CD4-positive, alpha-beta T cell treated with Interleukin-6 for 4 hours (primary cell): ENCODE results near the gene MRPS10.
"Not testable (repeated sequence)": the region's sequence is repeated elsewhere in the genome, so short reads cannot be mapped to it uniquely, and the experiment has no call there.

Experiments used
- DNase-seq: peaks from one replicate; pipeline ENCODE4 v3.0.0-alpha.2; 2020; ENCODE audit warnings: mixed read lengths

Gene MRPS10

DNA sequence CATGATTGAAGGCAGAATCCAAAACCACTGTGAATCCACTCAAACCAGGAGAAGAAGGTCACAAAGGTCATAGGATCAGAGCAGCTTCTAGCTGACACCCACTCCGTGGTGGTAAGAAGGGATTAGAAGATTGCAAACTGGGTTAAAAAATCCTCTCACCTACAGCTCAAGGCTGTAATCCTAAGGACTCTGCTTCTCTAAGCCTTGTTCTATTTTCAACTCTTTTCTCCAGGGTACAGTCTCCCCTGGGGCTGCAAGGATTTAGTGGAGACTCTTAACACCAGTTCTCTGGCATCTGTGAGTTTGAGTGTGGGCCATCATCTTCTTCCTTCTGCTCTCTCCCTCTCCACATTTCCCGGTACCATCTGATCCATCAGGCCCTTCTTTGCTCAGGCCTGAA, 44.6 kb downstream of the MRPS10 start, which contains the start of gene GUCA1A:
TSS of gene GUCA1A (plus strand) at position 264 of the 400 bp plus-strand sequence. CDS start 250 bp downstream, outside the sequence.
- no peak for DNase-seq

DNA sequence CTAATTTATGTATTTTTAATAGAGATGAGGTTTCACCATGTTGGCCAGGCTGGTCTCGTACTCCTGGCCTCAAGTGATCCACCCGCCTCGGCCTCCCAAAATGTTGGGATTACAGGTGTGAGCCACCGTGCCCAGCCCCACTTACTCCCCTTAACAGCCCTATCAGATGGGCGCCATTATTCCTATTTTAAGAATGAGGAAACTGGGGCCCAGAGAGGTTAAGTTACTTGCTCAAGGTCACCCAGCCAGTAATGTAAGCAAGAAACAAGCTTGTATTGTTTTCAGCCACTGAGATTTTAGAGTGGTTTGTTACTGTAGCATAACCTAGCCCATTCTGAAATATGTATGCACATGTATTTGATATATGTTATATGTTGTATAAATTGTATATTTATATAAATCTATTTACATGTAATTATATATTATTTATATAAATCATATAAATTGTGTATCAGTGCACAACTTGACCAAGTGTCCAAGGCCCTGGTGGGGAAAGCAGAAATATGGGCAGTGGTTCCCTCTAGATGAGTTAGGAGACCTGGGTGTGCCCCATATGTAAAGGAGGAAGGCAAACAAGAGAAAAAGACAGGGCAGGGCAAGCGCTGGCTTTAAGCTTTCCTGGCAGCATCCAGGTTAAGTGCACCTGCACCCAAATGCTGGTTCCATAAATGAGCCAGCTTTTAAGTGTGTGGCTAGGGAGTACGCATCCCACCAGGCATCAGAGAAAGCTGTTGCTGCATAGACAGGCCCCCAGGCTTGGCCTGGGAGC, 45.7 kb downstream of the MRPS10 start:
- DNase-seq = no peak

DNA sequence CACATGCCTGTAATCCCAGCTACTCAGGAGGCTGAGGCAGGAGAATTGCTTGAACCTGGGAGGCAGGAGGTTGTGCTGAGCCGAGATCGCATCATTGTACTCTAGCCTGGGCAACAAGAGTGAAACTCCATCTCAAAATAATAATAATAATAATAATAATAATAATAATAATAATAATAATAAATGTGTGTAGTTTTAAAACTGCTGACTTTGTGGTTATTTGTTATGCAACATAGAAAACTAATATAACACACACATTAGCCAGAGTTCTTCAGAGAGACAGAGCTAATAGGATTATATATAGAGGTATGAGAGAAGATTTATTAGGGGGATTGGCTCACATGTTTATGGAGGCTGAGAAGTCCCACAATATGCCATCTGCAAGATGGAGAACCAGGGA, 47.9 kb downstream of the MRPS10 start:
- DNase-seq = not testable (repeated sequence)

DNA sequence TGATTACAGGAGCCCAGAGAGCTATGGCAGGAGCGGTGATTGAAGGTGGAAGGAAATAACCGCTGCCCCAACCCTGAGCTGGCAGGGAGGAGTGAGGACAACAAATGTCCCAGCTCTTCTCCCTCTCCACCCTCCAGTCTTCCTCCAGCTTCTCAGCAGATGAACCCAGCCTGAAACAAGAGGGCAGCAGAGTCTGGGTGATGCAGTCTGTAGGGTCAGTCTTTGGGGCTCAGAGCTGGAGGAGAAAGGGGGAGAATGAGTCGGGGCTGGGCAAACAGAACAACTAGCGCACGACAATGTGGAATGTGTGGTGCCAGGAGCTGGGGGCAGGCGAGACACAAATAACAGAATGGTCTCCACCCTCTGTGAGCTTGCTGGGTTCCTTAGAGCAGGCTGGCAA, 49.0 kb downstream of the MRPS10 start:
- DNase-seq = no peak

DNA sequence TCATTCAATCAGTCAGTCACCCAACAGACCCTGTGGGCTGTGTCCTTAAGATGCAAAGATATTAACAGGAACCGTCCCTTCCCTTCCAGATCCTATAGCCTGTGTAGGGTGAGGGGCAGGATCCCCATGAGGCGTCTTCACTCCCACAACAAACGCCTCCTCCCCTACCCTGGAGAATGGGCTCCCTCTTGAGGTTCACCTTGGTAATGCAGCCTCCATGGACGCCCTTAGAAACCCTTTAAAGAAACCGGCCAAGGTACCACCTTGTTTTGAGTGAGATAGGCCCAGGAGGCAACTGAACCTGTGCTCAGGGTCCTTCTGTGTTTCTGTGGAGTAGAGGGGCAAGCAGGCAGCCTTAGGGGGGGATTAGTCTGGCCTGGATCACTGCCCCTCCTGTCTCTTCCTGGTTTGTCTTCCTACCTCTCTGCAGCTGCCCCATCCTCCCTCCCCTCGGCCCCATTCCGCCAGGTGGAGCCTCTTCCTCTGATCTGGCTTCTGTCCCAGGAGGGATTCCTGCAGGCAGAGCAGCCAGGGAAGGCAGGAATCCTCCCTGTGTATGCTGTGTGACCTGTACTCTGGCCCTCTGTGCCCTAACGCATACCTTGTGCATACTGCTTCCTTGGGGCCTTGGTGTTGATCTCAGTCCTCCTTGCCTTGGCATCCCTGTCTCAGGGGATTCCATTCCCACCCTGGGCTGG, 51.1 kb downstream of the MRPS10 start:
- DNase-seq = peak; percentile 78

DNA sequence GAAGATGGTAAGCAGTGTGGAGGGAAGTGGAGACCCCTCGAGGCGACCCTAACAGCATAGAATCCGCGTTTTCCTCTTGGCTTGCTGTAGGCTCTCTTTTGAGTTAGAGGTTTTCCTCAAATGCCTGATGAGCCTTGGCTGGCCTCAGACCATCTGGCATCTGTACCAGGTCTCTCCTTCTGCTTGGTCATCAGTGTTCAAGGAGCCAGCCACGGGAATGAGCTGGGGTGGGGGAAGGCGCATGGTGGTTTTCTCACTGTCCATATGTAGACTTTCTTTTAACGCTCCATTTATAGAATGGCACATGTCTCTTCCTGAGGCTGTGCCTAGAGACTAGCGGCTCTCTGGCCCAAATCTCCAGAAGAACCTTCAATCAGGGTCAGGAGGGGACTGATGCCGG, 52.6 kb downstream of the MRPS10 start:
- no peak for DNase-seq

DNA sequence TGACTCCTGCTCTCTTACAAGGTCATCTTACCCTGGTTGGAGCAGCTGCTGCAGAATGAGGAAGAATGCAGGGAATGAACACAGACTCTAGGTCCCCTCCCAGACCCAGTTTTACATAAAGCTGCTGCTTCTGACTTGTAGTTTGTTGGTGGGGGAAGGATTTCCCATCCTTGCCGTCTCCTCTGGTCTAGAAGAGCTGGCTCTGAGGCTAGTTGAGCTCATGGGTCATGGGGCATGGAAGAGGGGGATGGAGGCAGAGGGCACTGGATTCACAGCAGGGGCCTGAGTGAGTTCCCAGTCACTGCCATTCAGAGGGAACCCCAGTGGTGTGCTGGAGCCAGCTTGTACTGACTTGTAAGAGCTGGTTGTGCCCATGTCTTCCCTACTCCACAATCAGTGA, 53.7 kb downstream of the MRPS10 start:
- DNase-seq = no peak

DNA sequence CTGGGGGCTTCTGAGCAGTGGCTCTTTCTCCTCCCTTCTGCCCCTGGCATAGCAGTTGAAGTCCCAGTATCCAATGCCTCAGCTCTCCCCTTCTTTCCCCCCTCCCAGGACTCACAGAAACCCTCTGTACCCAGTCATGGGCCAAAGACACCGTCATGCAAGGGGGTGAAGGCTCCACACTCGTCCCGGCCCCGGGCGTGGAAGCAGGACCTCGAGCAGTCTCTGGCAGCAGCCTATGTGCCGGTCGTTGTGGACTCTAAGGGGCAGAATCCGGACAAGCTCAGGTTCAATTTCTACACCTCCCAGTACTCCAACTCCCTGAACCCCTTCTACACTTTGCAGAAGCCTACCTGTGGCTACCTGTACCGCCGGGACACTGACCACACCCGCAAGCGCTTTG, 54.8 kb downstream of the MRPS10 start:
- no peak for DNase-seq

DNA sequence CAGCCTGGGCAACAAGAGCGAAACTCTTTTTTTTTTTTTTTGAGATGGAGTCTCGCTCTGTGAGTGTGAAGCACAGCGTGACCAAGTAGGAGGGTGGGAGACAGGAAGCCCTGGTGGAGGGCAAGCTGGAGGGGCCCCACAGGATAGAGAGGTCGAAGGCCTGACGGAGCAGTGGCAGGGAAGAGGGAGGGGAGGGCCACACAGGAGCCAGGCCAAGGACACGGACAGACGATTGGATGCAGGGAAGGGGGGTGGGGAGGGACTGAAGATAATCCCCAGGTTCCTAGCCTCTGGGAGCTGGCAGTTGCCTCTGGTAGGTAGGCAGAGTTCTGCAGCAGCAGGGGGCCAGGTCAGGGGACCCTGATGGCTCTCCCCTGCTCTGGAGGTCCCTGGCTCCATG, 55.3 kb downstream of the MRPS10 start:
- no peak for DNase-seq

DNA sequence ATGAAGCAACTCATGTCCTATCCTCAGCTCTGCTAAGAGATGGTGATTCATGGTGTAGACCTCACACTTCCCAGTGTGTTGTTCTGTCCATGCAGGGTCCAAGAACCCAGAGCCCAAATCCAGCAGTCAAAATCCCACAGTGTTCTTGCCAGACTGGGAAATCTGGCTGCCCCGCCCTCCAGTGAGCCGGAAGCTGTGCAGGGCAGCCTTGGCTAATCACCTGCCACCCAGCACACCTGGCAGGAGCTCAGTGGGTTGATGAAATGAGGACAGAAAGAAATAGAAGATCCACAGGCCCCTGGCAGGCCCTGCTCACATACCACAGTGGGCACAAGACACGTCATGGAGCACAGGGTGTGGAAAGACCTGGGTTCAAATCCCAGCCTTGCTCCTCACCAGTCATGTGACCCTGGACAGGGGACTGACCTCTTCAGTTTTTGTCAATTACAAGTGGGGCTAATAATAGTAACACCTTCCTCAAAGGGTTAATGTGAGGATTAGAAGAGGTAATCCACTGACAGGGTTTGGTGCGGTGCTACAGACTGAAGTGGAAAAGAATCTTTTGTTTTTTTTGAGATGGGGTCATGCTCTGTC, 58.1 kb downstream of the MRPS10 start:
- DNase-seq = no peak

DNA sequence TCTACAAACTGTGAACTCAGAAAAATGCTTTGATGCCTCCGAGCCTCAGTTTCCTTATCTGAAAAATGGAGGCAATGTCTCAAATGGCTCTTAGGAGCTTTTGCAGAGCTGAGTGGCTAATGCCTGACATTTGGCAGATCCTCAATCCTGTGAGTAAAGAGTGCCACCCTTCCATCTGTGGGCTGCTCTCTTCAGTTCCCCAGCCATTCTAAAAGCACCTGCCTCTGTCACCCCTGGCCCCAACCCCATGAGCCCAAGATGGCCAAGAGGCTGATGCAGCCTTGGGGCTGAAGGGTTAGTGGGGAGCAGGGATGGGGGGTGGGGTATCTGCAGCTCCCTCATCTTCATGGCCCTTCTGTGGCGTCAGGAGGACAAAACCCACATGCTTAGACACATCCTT, 59.0 kb downstream of the MRPS10 start:
- DNase-seq = no peak

DNA sequence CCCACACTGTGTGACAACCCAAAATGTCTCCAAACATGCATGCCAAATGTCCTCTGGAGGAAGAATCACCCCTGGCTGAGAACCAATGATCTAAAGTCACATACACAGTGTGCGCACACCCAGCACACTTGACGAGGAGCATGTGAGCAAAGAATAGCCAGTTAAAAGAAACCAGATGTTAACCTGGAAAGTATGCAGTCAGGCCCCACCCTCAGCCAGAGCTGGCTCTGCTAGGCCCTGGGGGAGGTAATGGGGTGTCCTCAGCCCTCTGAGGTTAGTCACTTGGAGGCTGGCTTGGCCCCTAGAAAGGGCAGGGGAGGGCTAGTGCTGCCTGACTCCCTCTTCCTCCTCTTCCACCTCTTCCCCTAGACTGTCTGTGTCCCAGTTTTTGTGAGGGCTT, 59.6 kb downstream of the MRPS10 start:
- no peak for DNase-seq
